Testis (tissue), 2 donors: Measurements from ENCODE around the gene DENND1A.

Source experiments
- CTCF ChIP-seq, 3 experiments: fragments of 450-650 bp in 2 of 3; fragments of 200-600 bp in 1 of 3; sonication (generic) in 1 of 3; IDR thresholded peaks; one replicate each; pipeline ENCODE4 v1.5.1; 2016 to 2019; ENCODE audit warnings: antibody characterized with exemption in 3 of 3, mild to moderate bottlenecking in 2 of 3, moderate library complexity in 1 of 3
- POLR2A ChIP-seq: fragments of 450-650 bp; IDR thresholded peaks from one replicate; pipeline ENCODE4 v1.6.1; 2017; ENCODE audit warnings: antibody characterized with exemption, mild to moderate bottlenecking, moderate library complexity

GRCh38 chr9:123372766-123373446 lies 557.0 kb downstream of the DENND1A start:
- TF ChIP-seq CTCF (IDR thresholded peaks at IDR 0.05), result no peak
- no peak for TF ChIP-seq POLR2A
